GM21786 (cell line): Measurements from ENCODE around the gene MFAP5.
"Not testable (repeated sequence)": the region's sequence is repeated elsewhere in the genome, so short reads cannot be mapped to it uniquely, and the experiment has no call there.

Experiments
- ATAC-seq: cut with Tn5 transposase; IDR thresholded peaks from one replicate; pipeline ENCODE4 v1.9.1; 2021; ENCODE audit not compliant: unreplicated experiment

The MFAP5 gene

GRCh38 chr12:8676651-8677050 is 14.0 kb upstream of the MFAP5 start:
- ATAC-seq: no peak

DNA sequence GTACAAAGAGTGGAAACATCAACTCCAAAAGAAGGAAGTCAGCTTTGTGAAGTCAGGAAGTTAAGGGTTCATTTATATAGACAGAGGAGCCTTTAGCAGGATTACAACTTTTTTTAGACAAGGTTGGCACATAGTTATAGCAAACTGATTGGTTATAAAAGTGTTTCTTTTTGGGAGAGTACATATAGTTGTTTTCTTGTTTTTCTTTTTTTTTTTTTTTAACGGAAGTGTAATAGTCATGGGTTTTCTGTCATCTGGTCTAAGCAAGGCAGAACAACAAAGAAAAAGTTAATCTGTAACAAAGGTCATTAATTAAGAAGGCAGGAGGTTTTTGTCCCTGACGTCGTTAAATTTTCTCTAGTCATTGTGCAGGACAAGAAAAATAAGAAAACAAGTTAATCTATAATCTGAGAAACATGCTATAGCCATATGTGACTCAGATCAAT is 13.0 kb upstream of the MFAP5 start:
- ATAC-seq: peak; percentile 74

GRCh38 chr12:8672381-8672780 is 9.8 kb upstream of the MFAP5 start:
- no peak for ATAC-seq

DNA sequence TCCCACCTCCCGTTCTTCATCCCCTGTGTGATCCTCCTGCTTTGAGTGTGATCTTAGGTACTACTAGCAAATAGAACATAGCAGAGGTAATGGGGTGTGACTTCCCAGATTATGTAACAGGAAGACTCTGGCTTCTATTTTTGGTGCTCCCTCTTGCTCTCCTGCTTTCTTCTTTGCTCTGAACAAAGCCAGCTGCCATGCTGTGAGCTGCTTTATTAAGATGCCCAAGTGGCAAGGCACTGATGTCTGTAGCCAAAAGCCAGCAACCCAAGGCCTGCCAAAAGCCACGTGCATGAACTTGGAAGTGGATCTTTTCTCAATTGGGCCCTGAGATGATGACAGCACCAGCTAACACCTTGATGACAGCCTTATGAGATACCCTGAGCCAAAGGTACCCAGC is 5.8 kb upstream of the MFAP5 start:
- ATAC-seq: no peak

- no peak for ATAC-seq
These were observed 4.6 kb upstream of the MFAP5 start for GRCh38 chr12:8667270-8667669.

GRCh38 chr12:8665759-8666158 is 3.1 kb upstream of the MFAP5 start:
- ATAC-seq: no peak

- ATAC-seq: no peak
These were observed 1.7 kb upstream of the MFAP5 start for GRCh38 chr12:8664228-8664913.

DNA sequence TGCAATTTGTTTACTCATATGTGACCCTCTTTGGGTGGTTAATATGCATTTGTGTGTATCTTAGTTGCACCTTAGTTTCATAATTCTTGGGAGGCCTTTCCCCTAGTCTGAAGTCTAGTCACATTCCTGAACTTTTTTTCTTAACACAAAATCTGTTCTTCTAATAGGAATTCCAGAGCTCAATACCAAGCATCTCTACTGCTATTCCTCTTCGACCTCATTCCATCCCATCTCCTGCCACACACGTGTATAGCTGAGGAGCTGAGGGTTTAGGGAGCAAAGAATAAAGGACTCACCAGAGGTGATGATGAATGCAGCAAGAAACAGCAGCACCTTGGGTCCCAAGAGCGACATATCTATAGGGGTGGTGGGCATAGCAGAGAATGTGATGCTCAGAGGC is 875 bp downstream of the MFAP5 start:
- no peak for ATAC-seq

- no peak for ATAC-seq
These were observed 1.6 kb downstream of the MFAP5 start for GRCh38 chr12:8661016-8661415.

DNA sequence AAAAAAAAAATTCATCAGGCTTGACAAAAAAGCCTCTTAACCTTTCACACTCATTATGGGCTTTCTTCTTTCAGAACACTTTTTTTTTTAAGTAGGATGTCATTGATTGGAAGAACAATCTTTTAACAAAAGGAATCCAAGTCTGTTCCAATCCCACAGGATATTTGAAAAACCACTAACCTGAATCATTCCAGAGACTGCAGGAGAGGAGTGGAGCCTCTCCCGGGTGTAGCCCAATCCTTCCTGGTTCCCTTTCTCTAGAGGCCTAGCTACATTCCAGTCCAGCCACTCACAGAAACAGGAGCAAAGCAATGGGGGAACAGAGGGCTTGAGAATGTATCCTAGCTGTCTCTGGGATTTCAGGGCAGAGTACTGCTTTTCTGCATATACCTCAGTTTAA is 4.3 kb downstream of the MFAP5 start:
- no peak for ATAC-seq

- no peak for ATAC-seq
These were observed 7.2 kb downstream of the MFAP5 start for GRCh38 chr12:8655421-8655820.

- peak; percentile 74 for ATAC-seq
These were observed 13.9 kb downstream of the MFAP5 start for GRCh38 chr12:8648576-8649205.

DNA sequence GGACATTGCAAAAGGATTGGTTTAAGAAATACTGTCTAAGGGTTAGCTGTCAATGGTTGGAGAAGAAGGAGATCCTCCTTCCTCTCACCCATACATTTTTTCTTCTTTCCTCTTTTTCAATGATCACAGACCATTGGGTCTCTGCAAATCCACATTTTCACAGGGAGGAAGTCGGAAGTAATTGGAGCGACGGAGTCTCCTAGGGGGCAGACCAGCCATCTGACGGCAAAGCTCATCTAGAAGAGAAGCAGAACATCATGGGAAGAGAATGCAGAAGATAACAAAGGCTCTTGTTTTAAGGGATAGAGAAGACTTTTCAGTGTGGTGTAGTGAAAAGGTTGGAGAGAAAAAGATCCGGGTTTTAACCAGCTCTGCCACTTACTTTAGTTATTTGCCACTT is 14.7 kb downstream of the MFAP5 start:
- ATAC-seq: no peak

GRCh38 chr12:8644345-8645248 is 18.0 kb downstream of the MFAP5 start:
- peak; percentile 61 for ATAC-seq

- no peak for ATAC-seq
These were observed 19.9 kb downstream of the MFAP5 start for GRCh38 chr12:8642775-8643174.

DNA sequence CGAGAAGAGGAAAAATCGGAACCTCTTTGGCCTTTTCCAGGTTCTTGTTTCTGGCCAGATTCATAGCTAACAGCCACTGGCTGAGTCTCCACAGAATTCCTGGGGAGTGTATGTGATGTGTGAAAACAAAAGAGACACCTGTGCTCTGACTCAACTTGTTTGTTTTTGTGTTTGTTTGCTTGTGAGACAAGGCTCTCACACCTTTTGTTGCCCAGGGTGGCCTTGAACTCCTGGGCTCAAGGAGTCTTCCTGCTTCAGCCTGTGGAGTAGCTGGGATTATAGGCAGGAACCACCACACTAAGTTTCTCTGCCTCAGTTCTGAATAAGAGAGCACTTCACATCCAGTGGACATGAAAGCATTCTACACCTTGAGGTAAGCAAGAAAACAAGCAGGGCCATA is 22.7 kb downstream of the MFAP5 start:
- no peak for ATAC-seq

- no peak for ATAC-seq
These were observed 23.7 kb downstream of the MFAP5 start for GRCh38 chr12:8638951-8639350.

DNA sequence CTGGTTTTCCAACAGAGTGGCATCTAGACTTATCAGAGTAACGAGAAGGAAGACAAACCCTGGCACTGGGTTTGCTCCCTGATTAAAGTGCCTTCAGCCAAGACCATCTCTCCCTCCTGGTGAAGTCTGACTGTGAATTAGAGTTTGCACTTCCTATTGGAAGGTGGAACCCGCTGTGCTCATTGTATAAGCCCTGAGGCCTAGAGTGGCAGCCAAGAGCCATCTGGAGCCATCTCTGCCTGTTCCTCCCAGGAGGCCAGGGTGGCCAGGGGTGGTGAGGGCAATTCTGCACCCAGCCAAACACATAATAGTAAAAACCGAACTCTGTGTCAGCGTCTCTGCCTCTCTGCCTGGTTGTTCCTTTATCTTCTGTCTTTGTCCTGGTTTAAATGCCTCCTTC is 25.0 kb downstream of the MFAP5 start:
- no peak for ATAC-seq

GRCh38 chr12:8637244-8637643 is 25.4 kb downstream of the MFAP5 start:
- ATAC-seq: no peak

GRCh38 chr12:8636581-8636980 is 26.0 kb downstream of the MFAP5 start:
- no peak for ATAC-seq

DNA sequence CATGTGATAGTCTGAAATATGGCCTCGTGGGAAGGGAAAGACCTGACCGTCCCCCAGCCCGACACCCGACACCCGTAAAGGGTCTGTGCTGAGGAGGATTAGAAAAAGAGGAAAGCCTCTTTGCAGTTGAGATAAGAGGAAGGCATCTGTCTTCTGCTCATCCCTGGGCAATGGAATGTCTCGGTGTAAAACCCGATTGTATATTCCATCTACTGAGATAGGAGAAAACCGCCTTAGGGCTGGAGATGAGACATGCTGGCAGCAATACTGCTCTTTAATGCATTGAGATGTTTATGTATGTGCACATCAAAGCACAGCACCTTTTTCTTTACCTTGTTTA is 26.6 kb downstream of the MFAP5 start:
- ATAC-seq: not testable (repeated sequence)
